ENCODE results near the gene MSGN1.

MSGN1 gene, protein sequence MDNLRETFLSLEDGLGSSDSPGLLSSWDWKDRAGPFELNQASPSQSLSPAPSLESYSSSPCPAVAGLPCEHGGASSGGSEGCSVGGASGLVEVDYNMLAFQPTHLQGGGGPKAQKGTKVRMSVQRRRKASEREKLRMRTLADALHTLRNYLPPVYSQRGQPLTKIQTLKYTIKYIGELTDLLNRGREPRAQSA

DNA sequence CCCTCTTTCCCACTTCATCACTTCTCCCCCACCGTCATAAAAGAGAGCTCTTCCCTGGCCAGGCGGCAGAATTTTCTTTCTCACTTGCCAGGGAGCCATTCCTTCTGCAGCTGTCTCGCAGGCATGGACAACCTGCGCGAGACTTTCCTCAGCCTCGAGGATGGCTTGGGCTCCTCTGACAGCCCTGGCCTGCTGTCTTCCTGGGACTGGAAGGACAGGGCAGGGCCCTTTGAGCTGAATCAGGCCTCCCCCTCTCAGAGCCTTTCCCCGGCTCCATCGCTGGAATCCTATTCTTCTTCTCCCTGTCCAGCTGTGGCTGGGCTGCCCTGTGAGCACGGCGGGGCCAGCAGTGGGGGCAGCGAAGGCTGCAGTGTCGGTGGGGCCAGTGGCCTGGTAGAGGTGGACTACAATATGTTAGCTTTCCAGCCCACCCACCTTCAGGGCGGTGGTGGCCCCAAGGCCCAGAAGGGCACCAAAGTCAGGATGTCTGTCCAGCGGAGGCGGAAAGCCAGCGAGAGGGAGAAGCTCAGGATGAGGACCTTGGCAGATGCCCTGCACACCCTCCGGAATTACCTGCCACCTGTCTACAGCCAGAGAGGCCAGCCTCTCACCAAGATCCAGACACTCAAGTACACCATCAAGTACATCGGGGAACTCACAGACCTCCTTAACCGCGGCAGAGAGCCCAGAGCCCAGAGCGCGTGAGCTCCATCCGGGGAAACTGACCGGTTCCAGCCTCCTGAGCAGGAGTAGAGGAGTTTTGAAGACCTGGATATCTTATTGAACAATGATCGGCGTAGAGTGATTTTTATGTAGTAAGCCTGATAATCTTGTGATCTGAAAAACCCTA, at the start of gene MSGN1:
TSS of gene MSGN1 (plus strand) at position 65 of the 850 bp plus-strand sequence. CDS start at position 124, 59 bp downstream.
- DNase-seq (ENCODE audit: low read depth) = no peak
- no peak within 1 kb of the TSS for H3K4me3 ChIP-seq (ENCODE audit: low read depth, low read length)

DNA sequence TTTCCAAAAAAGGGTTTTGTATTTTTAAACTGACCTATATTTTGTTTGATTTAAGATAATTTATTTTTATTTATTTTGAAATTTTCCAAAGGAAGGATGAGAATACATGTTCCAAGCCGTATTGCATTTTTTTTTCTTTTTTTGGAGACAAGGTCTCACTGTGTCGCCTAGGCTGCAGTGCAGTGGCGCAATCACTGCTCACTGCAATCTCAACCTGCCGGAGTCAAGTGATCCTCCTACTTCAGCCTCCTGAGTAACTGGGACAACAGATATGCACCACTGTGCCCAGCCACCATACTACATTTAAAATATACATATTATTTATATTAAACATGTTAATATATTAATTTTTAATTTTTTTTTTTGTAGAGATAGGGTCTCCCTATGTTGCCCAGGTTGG, 47.4 kb upstream of the MSGN1 start:
- no peak for DNase-seq (ENCODE audit: low read depth)
- H3K4me3 ChIP-seq (ENCODE audit: low read depth, low read length) = no peak overlapping the region

DNA sequence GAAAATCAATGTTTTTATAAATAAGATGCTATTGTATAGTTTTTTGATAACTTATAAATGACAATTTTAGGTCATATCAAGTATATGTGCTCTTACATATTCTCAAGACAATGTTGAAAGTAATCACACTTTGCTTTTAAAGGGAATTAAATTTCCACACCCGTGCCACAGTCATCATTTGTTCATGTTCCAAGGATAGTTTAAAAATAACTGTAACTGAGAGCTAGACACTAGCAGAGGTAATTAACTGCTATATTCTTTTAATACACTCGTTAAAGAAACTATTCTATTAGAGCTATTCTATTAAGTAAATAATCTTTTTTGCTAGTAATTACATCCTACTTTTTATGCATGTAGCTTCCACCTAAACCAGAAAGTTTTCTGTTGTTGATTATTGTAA, 44.3 kb upstream of the MSGN1 start:
- H3K4me3 ChIP-seq (ENCODE audit: low read depth, low read length) = no peak overlapping the region
- no peak for DNase-seq (ENCODE audit: low read depth)

DNA sequence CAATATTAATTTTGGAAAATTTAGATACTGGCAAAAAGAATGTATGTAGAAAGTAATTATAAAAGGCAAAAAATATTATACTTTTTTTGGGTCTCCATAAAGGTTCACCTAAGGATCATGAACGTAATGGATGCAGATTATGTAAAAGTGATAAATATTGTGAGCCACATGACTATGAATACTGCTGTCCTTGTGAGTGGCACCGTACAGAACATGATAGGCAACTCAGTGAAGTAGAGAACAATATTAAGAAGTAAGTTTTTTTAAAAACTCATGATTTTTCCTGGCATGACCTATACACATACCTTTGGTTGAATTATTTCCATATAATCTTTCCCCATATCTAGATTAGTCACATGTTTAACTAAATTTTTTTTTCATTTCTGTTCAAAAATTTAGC, 43.7 kb upstream of the MSGN1 start:
- no peak overlapping the region for H3K4me3 ChIP-seq (ENCODE audit: low read depth, low read length)
- no peak for DNase-seq (ENCODE audit: low read depth)

DNA sequence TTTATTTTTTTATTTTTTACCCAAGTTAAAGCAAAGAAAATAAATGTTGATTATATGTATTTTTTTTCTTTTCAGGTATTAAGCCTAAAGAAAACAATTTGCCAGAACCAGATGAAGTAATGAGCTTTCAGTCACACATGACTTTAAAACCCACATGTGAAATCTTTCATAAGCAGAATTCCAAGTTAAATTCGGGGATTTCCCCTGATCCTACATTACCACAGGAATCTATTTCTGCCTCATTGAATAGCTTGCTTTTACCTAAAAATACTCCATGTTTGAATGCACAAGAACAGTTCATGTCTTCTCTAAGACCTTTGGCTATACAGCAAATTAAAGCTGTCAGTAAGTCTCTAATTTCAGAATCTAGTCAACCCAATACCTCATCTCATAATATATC, 35.7 kb upstream of the MSGN1 start:
- DNase-seq (ENCODE audit: low read depth) = no peak

DNA sequence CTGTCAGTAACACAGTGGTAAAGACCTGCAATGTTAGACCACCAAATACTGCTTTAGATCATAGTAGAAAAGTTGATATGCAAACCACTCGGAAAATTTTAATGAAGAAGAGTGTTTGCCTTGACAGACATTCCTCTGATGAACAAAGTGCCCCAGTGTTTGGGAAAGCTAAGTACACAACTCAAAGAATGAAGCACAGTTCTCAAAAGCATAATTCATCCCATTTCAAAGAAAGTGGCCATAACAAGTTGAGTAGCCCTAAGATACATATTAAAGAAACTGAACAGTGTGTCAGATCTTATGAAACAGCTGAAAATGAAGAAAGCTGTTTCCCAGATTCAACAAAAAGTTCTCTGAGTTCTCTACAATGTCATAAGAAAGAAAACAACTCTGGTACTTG, 34.8 kb upstream of the MSGN1 start:
- DNase-seq (ENCODE audit: low read depth) = no peak
- H3K4me3 ChIP-seq (ENCODE audit: low read depth, low read length) = no peak overlapping the region

More for the DNA sequence above, 35.7 kb upstream of the MSGN1 start:
- H3K4me3 ChIP-seq (ENCODE audit: low read depth, low read length) = no peak overlapping the region

DNA sequence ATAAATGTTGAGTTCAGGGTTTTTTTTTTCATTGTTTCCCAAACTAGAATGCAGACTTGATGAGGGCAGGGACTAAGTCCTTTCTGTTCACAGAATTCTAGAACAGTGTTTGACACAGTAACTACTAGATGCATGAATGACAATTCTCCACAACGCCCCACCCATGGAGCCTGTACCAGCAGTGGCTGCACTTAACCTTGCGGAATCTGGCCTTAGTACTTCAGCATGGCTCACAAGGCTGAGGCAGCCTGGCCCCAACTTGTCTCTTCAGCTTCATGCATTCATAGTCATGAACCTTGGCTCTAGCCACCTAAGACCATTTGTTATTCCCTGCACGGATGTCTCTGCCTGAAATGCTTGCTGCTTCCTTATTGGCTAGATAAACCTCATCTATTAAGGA, 29.5 kb upstream of the MSGN1 start:
- DNase-seq (ENCODE audit: low read depth) = no peak
- no peak overlapping the region for H3K4me3 ChIP-seq (ENCODE audit: low read depth, low read length)

DNA sequence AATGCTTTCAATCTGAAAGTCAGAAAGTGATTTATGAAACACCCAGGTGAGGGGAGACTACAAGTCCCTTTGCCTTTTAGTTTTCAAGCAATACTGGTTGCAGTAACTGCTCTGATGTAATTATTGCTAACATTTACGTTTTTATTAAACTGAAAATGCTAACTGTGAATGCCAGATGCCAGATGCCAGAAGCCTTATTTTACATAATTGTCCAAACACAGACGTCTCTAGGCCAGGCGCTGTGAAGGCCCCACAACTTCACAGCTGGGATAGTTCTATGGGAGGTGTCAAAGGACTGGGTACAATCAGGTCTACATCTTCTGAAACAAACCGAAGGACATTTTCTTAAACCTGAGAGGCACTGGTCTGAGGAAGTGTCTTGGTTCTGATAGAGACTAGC, 27.5 kb upstream of the MSGN1 start:
- H3K4me3 ChIP-seq (ENCODE audit: low read depth, low read length) = no peak overlapping the region
- DNase-seq (ENCODE audit: low read depth) = no peak

DNA sequence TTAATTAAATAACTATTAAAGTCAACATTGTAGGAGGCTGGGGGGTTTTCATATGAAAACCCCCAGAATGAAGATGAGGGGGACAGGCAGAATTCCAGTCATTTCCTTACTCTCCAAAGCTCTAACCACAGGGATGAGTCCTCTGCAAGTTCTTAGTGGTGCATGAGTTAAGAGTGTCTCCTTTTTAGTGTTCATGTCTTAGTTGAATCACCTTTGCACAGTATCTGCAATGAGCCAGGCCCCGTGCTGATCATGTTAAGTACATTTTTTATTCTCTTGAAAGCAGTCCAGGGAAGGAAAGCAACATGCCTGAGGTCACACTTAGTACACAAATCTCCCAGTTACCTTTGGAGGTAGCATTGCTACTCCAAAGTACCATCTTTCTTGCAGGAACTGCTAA, 25.7 kb upstream of the MSGN1 start:
- no peak for DNase-seq (ENCODE audit: low read depth)
- H3K4me3 ChIP-seq (ENCODE audit: low read depth, low read length) = no peak overlapping the region

DNA sequence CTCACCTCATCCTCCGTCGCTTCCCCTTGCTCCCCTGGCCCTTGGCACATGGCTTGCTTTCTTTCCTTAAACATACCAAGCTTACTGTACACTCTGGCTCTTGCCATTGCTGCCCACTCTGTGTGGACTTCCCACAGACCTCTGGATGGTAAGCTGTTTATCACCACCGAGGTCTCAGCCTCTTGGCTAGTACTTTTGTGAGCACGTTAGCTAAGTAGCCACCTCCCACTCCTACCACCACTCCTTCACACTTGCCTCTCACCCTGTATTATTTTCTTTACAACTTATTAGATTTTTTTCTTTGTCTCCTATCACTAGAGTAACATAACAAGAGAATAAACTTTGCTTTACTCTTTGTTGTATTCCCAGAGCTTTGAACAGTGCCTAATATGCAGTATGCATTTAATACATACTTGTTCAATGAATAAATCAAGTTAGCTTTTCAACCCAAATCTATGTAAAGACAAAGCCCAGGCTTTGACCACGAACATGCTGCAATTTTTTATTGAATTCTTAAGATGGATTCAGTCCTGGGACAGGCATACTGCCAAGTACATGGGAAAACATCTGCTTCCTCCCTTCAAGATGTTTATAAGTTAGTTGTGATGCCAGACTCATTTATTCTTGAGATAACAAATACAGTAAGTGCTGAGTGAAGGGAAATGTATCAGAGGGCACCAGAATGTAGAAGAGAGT, 25.0 kb upstream of the MSGN1 start:
- peak; percentile 56 for DNase-seq (ENCODE audit: low read depth)
- H3K4me3 ChIP-seq (ENCODE audit: low read depth, low read length) = no peak overlapping the region

DNA sequence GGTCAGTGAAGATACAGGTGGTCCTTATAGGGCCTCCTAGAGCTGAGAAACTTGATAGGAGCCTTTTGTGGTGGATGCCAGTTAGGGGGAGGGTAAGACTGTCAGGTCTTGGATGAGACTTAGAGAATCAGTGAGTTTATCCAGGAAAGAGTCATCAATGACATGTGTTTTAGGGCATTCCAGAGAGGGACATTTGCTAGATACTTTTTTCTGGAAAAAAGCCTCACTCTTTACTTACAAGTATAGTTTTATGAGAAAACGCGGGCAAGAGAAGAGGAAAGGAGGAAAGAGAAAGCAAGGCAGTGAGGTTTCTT, 24.5 kb upstream of the MSGN1 start:
- no peak overlapping the region for H3K4me3 ChIP-seq (ENCODE audit: low read depth, low read length)
- DNase-seq (ENCODE audit: low read depth) = no peak

DNA sequence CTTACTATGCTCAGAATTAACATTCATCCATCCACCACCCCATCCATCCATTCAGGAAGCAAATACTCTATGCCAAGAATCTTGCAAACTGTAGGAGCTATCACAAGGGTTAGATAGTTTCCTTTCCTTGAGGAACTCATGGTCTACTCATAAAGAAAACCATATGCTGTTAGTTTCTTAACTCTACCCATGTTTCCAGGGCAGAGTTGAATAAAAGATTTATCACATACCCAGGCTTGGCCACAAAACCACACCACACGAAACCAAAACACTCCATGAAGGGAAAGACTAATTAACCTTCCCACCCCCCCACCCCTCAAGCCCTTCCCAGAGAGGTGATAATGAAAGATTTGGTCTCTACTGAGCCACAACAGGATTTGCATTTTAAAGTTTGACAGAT, 23.7 kb upstream of the MSGN1 start:
- no peak overlapping the region for H3K4me3 ChIP-seq (ENCODE audit: low read depth, low read length)
- no peak for DNase-seq (ENCODE audit: low read depth)

DNA sequence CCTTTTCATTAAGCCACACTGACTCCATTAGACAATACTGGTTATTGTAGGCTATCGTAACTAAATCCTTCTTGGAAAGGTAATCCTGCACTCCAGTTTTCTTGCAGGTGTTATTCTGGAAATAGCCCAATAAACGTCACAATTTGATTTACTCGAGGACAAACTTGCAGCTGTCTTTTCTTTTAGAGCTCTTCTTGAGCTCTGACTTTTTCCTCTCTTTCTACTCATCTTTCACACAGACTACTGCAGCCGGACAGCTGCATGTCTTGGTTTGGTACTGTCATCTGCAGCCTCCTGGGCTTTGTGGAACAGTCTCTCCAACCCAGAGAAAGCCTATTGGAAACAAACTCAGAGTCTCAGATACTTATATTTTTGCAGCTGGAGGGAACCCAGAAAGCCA, 23.0 kb upstream of the MSGN1 start:
- no peak overlapping the region for H3K4me3 ChIP-seq (ENCODE audit: low read depth, low read length)
- no peak for DNase-seq (ENCODE audit: low read depth)

DNA sequence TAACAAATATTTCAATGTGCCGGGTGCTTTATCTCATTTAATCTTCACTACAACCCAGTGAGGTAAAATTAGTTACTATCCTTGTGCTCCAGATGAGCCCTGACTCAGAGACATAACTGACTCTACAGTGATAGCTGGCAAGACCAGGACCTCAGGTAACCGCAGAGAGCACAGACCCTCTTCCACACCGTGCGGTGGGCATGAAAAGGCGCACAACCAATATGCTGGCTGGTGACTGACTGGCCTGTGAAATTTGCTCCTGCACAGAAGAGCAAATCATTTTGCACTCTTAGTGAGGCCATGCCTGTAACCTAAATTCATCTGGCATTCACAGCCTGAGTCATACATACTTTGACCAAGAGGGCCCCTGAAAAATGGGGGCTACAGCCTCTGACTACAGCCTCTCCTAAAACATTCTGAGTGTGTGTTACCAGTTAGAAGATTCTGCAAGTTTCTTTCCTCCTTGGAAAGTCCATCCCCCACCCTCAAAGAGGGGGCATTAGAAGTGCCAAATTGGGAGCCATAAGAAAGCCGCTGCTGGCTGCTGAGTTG, 22.4 kb upstream of the MSGN1 start:
- no peak for DNase-seq (ENCODE audit: low read depth)
- no peak overlapping the region for H3K4me3 ChIP-seq (ENCODE audit: low read depth, low read length)

DNA sequence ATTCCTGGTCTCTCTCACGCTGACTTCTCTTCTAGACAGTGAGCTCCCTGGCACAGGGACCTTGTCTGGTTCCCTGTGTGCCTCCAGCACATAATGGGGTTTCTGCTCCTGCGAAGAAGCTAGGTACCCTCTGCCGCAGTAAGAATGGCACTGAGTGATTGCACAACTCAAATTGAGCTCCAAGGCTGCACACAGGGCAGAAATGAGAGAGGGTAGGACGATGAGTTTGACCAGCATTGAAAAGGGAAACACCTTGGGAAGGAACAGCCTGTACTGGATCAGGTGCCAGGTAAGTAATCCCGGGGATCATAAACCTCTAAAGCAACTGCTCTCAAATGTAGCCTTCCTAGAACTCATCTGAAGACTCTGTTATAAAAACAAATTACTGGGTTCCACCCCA, 21.0 kb upstream of the MSGN1 start:
- H3K4me3 ChIP-seq (ENCODE audit: low read depth, low read length) = no peak overlapping the region
- DNase-seq (ENCODE audit: low read depth) = no peak

DNA sequence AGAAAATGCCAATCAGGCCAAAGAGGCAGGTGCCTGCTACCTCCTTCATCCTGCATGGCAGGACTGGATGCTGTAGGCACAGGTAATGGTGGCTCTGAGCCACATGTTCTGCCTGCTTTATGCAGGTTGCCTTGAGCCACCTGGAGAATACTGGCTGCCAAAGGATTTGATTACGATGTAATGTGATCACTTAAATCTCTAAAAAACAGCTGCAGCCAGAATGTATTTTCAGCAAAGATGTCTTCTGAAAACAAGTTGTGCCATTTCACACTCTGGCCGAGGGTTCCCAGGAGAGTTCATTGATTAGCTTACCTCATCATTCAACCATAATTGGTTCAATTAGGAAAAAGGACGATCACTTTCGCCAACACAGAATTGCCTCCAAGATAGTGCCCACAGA, 17.9 kb upstream of the MSGN1 start:
- no peak overlapping the region for H3K4me3 ChIP-seq (ENCODE audit: low read depth, low read length)
- DNase-seq (ENCODE audit: low read depth) = no peak

DNA sequence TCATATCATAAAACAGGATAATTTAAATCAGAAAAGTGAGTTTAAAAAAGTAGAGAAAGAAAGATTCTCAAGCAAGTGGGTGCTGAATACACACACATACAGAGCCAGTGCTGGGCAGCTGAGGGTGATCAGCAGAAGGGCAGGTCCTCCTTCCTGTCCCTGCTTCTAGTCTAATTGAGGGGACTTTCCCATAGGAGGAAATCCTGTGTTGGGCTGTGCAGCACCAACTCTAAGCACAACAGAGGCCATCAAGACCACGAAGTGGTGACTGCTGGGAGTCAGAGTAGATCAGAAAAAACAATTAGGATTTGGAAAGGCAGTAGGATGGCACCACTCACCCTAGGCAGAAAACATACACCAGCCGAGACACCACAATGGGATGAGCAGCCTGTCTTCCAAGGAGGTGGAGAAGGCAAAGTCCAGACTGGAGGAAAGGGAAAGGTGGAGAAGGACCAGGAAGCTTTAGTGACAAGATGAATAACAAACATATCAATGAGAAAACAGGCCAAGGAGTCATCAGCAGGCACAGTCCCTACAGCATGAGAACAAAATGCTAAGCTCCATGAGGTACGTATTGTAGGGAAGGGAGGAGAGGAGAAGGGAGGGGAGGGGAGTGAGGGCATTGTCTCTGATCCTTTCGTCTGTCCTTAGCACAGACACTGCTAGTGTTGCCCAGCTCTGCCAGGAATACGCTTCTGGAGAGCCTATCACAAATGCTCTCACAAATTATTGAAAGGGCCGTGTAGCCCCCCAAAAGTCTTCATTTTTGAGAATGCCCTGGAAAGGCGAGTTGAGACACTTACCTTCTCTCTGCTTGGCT, 16.7 kb upstream of the MSGN1 start:
- peak overlapping the region; percentile 31 for H3K4me3 ChIP-seq (ENCODE audit: low read depth, low read length)
- no peak for DNase-seq (ENCODE audit: low read depth)

DNA sequence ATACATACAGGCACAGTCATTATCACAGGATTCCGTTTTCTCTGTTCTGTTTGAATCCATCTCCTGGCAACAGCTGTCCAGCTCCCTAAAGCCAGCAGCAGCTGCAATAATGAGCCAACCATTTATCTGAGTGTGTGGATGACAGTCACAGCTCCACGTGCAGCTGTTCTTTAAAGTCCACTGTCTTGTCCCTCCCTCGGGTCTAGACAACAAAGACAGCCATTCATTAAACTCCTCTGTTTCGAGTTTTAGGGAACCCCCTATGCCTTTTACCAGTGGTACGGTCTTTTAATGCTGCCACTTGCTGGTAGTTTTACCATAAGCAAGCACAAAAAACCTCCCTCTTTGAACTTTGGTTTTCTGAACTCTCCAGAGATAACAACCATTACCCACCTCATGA, 16.0 kb upstream of the MSGN1 start:
- H3K4me3 ChIP-seq (ENCODE audit: low read depth, low read length) = no peak overlapping the region
- peak; percentile 81 for DNase-seq (ENCODE audit: low read depth)

DNA sequence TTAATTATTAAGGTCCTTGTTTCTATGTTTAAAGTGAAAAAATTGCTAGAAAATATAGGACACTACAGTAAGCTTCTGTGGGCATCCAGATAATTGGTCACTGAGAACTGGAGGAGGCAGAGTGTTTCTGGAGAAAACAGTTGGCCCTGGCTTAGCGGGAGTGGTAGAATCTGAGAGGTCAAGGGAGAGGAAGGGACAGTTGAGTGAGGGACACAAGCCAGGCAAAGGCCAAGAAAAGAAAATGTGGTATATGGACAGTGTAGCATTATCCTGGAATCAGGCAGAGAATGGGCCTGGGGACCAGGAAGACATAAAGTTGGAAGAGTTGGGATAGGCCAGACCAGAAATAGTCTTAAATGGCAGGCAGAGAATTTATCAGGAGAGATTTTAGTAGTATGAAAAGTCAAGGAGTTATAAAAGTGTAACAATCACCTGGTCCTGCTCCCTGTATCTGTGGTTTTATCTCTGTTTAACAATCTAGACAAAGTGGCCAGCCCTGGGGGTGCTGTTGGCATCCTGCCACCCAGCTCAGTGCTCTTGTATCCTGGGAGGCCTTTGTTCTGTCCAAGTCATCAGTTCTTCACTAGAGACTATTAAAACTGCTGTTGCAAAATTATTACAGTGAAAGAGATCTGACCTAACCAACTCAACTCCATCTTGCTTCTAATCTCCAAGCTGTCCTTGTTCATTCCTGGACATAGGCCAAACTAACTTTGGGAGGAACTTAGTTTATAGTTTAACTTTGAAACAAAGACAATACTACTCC, 15.4 kb upstream of the MSGN1 start:
- H3K4me3 ChIP-seq (ENCODE audit: low read depth, low read length) = no peak overlapping the region
- no peak for DNase-seq (ENCODE audit: low read depth)
